ENCODE measurements around the gene SEPTIN2.
"Not testable (repeated sequence)": the region's sequence is repeated elsewhere in the genome, so short reads cannot be mapped to it uniquely, and the experiment has no call there.

Gene SEPTIN2

DNA sequence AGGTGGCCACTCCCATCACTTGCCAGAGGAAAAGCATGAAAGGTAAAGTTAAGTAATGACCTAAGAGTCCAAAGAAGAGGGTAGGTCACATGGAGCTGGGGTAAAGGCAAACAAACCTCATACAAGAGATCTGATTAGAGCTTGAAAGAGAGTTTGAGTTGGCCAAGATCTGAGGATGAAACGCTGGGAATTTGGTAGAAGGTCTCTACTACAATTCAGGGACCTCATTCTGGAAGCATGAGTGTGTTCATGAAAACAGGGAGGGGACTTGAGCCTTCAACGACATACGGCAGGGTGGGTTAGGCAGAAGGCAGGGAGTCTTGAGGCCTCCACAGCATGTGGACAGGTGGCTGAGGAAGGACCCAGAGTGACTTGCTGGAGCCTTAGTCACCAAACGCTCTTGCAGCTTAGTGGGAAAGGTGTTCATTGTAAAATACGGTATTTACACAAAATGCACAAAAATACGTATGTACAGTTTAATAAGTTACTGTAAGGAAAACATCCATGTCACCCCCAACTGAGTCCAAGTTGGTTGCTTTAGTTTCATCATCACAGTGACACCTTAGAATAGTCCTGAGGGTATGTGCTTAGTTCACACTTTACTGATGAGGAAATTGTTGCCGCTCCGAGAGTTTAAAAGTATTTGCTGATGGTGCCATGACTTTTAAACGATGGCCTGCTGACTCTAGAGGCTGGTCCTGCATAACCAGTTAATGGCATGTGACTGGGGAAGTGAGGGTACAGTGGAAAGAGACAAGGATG is 35.3 kb downstream of the SEPTIN2 start:
- no peak for DNase-seq (ENCODE audit: low spot score)

- peak; percentile 28 for DNase-seq (ENCODE audit: low spot score)
Measured at GRCh38 chr2:241351640-241352031, 35.9 kb downstream of the SEPTIN2 start.

DNA sequence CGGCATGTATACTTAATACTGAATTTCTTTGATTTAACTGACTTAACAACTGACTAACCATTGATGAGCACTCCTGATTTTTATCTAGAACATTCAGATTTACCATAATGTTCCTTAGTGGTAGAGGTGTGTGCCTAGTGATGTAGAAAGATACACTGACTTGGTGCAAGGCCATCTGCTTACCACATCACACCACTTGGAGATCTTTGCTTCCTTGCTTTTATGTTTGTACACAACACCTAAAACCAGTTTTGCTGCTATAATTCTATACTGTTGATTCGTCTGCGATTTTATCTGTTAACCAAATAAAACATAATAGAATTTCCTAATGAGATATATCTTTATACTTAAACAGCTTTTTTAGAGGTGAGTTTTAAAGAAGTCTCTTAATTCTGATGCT is 36.5 kb downstream of the SEPTIN2 start:
- no peak for DNase-seq (ENCODE audit: low spot score)

GRCh38 chr2:241354668-241355658 is 39.2 kb downstream of the SEPTIN2 start:
- DNase-seq (ENCODE audit: low spot score): peak; percentile 55

- DNase-seq (ENCODE audit: low spot score): peak; percentile 91
Measured at GRCh38 chr2:241355983-241356870, 40.5 kb downstream of the SEPTIN2 start, which contains the start of gene FARP2. FARP2 (plus strand) TSS chr2:241356285; CDS start chr2:241373108, 16,823 bp downstream.

DNA sequence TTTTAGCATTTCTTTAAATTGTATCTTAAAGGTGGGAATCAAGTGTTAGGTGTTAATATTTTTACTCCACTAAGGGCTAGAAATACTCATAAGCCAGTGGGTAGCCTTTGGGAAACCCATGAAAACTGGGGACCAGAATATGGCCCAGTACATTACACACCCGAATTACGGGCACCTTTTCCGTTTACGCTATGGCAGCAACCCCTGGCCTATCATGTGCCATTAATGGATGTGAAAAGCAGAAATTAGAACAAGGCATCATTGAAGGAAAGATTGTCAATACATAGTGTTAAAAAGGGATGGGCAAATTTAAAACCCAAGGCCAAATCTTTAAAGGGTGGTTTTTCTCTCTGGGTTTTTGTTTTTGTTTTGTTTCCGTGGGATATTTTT is 41.1 kb downstream of the SEPTIN2 start:
- no peak for DNase-seq (ENCODE audit: low spot score)

GRCh38 chr2:241357531-241357930 is 41.8 kb downstream of the SEPTIN2 start:
- DNase-seq (ENCODE audit: low spot score): no peak

DNA sequence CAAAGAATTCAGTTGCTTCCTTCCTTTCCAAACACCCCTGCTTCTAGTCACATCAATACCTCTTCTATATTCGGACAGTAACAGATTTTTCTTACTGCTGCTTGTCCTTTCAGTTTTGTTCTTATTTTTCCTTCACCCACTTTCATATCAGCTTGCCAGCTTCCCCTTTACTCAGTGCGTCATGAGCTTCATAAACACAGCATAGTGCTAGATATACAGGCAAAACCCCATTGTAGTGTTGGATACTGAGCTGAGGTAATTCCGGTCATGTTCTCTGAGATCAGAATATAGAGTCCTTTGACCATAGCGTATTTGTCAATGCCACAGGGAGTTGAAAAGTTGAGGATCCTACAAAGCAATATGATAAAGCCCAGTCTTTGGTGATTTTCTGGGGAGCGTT is 42.7 kb downstream of the SEPTIN2 start:
- no peak for DNase-seq (ENCODE audit: low spot score)

DNA sequence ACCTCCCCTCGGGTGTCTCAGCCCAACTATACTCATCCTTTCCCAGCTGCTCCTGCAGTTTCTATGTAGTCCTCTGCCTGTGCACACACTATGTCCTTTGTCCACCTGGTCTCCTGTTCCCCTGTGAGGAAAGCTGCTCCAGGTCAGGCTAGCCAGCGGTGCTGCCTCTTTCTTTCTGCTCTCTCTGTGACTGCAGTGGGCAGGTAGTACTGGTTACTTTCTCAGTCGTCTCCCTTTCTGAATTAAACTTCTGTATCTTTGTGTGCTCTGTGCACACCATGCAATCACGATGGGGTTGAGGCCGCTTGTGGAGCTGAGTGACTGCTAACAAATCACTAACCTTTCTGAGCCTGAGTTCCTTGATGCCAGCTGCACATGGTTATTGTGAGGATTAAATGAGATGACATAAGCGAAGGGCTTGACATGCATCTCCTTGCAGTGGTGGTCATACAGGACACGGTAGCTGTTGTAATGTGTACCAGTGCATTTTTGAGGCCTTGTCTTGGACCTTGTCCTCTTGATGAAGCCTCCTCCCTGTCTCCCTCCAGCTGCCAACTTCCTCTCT is 43.8 kb downstream of the SEPTIN2 start:
- peak; percentile 32 for DNase-seq (ENCODE audit: low spot score)

DNA sequence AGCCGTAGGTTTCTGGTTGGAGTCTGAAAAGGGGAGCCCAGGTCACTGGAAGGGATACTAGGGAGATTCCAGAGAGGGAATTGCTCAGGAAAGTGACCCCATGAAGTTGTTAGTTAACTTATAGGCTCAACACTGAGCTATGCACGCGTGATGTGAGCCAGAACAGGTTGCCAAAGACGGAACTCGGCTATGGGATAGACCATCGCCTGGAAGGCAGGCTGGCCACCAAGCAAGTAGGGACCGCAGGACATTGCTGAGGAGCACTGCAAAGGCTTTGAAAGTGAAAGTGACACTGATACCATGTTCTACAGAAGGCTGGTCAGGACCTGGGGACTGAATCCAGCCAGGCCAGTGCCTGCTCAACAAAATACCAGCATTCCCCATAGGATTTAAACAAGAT is 47.7 kb downstream of the SEPTIN2 start:
- DNase-seq (ENCODE audit: low spot score): no peak

- DNase-seq (ENCODE audit: low spot score): no peak
Measured at GRCh38 chr2:241364781-241365180, 49.1 kb downstream of the SEPTIN2 start.

- no peak for DNase-seq (ENCODE audit: low spot score)
Measured at GRCh38 chr2:241366678-241367077, 51.0 kb downstream of the SEPTIN2 start.

DNA sequence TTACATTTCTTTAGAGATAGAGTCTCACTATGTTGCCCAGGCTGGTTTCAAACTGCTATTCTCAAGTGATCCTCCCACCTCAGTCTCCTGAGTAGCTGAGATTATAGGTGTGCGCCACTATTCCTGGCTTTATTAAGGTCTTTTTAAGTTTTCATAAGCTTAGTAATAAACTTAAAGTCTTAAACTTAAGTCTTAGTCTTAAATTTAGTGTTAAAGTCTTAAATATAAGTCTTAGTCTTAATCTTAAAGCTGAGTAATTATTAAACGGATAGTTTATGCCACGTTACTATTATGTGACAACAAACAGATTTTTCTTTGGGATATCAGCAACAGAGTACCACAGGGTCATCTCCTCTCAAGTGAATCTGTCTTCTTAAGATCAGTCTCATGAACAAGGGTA is 52.9 kb downstream of the SEPTIN2 start:
- no peak for DNase-seq (ENCODE audit: low spot score)

DNA sequence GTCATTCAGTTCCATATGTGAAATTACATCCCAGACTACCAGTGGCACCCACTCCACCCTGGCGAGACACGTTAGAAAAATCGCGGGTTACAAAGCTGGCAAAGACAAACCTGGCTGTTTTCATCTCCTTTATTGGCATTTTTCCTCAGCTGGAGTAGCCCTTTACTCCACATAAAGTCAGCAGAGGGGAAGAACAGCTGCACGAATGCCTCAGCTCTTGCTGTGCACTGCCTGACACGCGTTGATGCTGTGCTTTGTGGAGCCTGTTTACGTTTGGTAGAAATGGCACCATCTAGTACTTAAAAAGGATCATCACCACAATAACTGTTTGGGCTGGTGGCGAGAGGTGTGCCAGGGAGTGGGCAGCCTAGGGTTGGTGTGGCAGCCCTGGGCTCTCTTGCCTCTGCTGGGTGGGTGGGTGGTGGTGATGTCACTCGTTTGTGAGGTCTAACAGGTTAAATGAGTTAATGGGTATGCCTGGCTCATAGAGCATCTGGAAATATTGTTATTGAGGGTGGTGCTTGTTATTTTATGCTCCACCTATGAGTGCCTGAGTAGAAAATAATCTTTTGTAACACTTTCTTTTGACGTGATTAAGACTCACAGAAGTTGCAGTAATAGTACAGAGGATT is 56.8 kb downstream of the SEPTIN2 start:
- no peak for DNase-seq (ENCODE audit: low spot score)

DNA sequence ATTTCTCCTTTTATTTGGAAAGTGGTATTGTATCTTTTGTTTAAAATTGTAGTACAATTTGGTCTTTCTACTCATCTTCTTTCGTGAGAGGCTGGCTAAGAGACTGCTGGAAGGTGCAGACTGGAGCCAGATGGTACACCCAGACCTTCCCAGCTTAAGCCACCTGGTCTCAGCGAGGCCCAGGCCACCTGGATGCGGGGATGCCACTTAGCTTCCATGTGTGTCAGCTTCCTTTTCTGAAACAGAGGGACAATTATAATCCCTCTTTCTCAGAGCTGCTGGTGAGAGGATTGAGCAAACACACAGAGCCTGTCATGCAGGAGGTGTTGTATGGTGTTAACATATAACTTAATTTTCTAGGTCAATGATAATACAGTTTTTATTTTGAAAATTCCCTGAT is 57.7 kb downstream of the SEPTIN2 start:
- DNase-seq (ENCODE audit: low spot score): no peak

- DNase-seq (ENCODE audit: low spot score): not testable (repeated sequence)
Measured at GRCh38 chr2:241373906-241374305, 58.2 kb downstream of the SEPTIN2 start.

DNA sequence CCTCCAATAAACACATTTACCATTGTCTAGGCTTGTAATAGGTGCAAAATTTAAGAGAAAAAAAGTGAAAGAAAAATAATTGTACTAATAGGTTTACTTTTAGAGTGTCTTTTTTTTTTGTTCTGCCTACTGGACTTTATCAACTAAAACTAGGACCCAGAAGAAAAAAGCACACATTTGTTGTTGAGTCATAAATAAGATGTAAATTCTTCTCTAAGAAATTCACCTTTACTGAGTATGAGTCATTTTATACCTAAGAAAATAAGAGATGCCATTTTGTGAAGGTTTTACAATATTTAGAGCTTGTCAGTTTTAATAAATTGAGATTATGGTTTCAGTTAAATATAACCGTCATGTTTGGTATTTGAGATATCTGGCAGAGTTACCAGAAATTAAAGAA is 59.6 kb downstream of the SEPTIN2 start:
- no peak for DNase-seq (ENCODE audit: low spot score)

GRCh38 chr2:241376808-241377207 is 61.1 kb downstream of the SEPTIN2 start:
- no peak for DNase-seq (ENCODE audit: low spot score)

DNA sequence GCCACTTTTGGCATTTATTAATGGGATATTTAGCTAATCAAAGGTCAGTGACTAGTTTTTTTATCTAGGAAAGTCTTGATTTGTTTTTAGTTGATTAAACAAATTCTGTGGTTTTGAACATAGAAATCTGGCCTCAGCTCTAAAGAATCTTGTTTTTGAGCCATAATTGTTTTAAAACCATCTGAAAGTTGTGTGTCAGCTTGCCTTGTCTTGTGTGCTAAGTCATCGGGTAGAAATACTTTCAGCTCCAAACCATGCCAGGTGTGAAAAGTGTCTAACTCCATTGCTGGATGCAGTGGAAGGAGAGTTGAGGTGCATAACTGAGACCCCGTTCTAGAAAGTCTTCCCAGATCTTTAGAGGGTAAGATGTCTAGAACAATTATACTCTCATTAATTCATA is 63.1 kb downstream of the SEPTIN2 start:
- no peak for DNase-seq (ENCODE audit: low spot score)

DNA sequence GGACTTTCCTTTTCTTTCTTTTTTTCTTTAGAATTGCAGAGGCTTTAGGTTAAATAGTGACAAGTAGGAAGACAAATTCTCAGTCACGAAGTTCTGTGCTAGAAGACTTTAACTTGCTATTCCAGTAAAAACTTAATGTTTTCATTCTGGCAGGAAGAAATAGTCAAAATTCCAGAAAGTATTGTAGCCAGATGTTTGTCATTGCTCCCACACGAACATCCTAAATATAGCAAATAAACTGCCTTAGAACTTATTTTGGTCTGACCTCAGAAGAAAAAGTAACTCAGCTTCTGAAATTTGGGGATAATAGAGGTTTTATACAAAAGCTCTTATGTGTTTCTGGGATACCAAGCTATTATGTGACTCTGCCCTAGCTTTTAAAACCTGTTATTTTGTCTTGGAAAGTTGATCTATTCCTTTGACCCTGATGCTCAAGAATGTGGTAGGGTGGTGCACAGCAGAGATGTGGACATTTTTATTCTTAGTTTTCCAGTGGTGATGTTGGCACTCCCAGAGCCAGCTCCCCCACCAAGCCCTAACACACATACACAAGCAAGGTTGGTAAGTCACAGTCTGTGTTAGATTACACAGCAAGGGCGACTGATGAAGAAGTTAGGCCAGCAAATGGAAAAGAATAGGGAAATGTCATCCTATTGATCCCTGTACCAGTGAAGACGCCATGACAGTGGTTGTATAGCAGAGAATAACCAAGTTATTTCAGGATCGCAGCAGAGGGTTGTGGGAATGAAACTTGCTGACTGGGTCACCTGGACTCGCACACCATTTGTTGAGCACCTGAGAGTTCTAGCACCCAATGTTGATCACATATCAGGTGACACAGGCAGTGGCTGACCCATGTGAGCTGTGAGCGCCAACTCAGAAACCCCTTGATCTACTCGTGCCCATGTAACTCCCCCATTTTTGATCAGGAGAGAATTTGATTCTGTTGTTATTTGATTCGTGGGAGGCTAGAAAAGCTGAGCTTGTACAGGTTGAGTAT is 64.1 kb downstream of the SEPTIN2 start:
- DNase-seq (ENCODE audit: low spot score): no peak

Data from HuH-7 (cell line).